ENCODE data around the gene EPYC.
"Not testable (repeated sequence)": the region's sequence is repeated elsewhere in the genome, so short reads cannot be mapped to it uniquely, and the experiment has no call there.

Gene EPYC

DNA sequence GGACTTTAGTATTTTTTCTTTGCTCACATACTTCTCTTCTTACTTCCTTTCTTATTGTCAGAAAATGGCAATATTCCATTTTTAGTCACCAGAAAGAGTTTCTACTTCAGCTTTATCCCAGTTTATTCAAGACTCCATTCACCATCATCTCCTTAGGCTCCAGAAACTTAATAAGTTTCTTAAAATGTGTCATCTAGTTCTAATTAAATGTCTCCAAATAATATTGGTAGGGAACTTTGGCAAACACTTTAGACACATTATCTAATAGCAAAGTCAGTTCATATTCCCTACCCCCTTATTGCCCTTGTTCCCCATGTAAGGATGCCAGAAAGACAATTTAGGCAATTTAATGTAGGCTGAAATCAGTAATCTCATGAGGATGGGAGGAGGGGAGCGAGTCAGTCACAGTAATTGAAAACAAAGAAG lies 15.1 kb downstream of the EPYC start:
- no peak for DNase-seq

DNA sequence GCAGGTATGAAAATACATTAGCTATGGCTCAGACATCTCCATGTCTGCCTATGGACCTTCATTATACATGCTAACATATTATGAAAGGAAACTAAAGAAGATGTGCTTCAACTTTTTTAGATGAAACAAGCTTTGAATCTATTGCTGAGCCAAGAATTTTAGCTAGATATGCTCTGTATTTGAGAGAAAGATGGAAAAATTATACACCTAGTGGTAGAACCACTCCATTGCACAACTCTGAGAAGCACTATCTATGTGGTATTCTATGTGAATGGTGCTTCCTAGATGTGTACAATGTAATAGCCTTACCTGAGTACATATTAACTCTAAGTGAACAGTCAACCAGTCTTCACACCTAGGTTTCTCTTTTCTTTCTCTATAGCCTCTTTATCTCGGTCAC lies 17.3 kb downstream of the EPYC start:
- no peak for DNase-seq

DNA sequence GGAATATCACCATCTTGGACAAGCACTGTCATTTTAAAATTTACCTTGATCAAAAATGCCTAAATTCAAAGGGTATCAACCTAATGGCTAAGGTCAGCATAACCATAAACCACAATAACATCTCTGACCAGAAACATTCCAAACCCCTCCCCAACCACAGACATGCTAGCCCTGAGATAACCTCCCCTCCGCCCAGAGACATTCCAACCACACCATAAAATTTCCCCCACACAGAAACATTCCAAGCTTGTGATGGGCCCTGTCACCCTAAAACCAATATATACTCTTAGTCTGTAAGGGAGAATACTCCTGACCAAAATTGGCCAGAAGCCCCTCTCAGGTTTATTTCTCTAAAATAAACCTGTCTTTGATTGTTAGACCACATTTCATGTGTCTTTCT lies 17.7 kb downstream of the EPYC start:
- DNase-seq, result no peak

DNA sequence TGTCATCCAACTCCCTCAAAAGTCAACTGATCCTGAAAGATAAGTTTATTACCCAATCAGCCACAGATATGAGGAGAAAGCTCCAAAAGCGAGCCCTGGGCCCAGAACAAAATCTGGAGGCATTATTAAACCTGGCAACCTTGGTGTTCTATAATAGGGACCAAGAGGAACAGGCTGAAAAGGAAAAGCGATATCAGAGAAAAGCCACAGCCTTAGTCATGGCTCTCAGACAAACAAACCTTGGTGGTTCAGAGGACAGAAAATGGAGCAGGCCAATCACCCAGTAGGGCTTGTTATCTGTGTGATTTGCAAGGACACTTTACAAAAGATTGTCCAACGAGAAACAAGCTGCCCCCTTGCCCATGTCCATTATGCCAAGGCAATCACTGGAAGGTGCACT lies 19.4 kb downstream of the EPYC start:
- DNase-seq, result not testable (repeated sequence)

DNA sequence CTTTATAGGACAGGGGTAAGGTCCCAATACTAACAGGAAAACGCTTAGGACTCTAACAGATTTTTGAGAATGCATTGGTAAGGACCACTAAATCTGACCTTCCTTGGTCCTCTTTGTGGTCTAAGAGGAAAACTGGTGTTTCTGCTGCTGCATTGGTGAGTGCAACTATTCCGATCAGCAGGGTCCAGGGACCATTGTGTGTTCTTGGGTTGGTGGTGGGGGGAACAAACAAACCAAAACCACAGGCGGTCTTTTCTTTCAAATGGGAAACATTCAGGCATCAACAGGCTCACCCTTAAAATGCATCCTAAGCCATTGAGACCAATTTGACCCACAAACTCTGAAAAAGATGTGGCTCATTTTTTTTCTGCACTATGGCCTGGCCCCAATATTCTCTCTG lies 20.7 kb downstream of the EPYC start:
- DNase-seq, result no peak

DNA sequence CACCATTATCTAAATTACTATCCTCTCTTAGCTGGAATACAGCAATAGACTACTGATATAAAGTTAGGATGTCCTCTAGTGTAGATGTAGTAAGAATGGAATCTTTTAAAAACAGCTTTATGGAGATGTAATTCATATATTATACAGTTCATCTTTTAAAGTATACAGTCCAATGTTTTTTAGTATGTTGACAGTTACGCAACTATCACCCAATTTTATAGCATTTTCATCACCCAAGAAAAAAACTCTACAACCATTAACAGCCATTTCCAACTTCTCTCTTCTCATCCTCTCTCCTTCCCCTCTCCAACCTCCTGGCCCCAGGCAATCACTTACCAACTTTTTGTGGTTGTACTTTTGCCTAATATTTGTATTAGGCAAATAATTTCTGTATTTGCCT lies 22.6 kb downstream of the EPYC start:
- no peak for DNase-seq

DNA sequence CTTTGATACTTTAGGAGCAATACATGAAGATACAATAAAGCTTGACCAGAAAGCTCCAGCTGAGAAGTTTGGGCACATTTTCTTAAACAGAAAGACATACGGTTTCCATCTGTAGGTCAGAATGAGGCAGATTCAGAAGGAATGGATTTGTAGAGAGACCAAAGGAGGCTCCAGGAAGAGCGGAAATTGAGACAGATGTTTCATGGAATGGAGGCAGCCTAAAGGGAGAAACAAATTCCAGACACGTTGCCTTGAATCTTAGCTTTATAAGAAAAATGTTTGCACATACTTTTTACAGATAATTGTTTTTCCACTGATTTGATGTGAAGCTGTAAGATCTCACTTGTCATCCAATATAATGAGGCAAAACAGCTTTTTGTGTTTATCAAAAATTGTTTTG lies 24.8 kb downstream of the EPYC start:
- DNase-seq, result no peak

DNA sequence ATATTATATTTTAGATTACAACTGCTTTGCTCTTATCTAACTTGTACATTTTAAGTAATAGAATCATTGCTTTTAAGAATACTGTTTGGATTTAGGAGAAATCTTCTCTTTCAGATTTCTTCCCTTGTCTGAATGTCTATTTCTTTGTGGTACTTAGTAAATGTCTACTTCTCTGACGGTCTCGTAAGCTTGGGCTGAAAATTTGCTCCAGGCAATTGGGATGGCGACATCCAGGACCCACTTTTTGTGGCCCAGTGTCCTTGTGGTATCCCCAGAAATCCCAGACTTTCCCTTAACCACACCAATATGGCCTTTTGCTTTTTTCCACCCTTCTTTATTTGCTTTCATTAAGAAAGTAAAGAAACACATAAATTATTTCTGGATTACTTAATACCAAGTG lies 25.8 kb downstream of the EPYC start:
- DNase-seq, result no peak

DNA sequence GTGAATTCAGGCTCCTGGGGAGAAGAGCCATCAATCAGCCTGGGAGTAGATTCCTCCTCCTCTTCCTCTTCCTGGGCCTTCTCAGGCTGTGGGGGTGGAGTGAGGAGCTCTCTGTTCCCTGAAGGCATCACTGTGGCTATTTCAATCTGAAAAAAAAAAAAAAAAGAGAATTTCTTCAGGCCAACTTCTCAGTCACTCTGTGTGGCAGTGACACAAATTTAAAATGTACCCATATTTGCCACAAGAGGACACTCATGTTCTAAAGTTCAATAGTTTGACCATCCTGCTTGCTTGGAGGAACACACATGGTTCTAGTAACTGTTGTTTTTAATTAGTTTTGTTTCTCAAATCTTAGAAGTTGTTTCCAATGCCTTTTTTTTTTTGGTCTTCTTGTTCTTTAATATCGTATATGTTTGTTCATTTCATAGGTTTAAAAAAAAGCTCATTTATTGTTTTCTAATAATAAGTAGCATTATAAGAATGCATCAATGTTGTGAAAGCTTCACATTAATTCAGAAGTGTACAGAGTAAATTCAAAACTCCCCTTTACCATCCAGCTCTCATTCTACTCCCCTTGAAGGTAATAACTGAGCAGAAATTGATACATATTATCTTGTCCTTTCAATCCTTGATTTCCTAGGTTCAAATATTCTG lies 26.5 kb downstream of the EPYC start:
- no peak for DNase-seq

DNA sequence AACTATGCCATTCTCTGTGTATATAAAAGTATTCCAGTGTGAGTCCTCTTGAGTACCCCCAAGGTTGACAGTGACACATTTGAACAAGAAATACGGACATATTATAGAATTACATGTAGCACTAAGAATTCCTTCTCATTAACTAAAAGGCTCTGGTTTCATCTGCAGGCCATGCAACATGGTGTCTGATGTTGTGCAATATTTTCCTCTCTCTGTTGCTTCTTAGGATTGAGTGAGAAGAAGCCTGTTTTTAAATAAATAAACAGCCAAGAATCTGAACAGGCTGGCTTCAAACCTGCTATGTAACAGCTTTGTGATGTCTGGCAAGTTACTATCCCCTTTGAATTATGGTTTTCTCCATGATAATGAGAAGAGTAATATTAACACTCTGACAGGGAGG lies 27.5 kb downstream of the EPYC start:
- DNase-seq, result no peak

DNA sequence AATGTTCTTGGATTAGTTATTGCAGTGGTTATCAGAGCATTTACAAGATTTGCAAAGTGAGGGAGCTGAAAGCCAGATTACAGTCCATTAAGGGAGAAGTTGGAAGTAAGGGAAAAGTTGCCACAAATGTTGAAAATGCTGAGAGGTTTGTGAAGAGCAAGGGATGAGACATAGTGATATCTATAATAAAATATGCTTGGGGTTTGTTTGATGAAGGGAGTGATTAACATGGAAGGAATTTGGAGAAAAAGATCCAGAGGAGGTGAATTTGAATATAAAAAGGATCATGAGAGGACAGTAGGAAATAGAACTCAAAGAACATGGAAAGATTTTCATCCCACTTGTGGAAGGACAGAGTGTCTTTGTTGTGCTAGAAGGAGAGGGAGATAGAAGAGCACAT lies 30.5 kb downstream of the EPYC start:
- DNase-seq, result no peak

DNA sequence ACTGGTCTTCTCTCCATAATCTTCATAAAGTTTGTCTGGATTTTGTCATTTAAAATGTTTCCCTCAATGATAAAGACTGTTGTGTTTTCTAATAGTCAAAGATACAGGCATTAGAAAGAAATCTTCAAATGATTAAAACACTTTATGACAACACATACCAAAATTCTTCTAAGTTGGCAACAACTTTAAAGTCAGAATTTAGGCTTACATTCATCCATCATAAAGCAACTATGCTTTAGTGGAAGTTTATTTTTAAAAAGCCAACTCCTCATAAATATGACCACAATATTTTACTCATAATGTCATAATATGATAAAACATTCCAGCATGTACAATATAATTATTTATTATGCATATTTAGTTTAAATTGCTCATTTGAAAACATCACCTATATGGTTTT lies 32.5 kb downstream of the EPYC start:
- DNase-seq, result no peak

DNA sequence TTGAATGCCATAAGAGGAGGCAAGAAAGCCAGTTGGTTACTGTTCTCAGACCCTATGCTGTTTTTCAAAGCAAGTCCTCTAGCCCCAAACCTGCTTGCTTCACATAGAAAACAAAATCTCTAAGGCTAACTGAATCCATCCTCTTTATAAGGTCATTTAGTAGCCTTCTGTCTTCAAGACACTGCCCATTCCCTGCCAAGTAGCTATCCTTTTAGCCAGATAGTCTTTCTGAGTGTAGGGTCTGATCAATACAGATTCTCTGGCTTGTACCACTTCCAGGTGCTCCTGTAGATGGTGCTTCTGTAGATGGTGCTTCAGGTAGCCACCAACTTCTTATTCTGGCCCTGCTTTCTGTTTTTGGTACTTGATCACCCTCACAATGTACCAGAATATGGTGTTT lies 33.9 kb downstream of the EPYC start:
- no peak for DNase-seq

DNA sequence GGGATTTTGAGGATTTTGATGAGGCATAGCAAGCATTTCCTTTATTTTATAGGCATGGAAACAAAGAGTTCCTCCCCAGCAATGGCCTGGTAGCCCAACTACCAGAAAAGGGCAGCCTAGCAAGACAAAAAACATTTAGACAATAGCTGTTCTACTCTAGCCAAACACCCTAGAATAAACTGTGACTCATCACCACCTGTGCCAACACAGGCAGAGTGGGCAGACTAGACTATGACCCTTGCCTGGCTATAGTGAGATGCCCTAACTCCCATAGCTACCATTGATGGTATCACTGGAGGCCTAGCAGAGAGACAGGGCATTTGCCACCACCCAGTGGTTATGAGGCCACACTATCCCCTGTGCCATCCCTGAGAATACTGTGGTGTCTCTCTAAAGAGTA lies 34.3 kb downstream of the EPYC start:
- DNase-seq, result no peak

DNA sequence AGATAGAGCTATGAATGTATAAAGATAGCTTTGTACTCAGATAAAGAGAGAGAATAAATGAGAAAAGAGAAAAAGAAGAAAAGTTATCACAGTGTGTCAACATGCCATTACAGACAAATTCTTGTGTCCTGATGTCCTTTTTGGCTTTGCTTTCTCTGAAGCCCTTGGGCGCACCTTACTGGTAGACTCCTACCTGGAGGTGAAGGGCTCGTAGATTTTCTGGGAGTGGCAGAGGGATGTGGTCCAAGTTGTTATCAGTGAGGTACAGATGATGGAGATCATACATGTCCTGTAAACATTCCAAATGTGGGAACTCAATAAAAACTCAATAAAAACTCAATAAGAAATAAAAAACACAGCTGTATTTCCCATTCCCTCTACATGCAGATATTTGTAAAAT lies 34.9 kb downstream of the EPYC start:
- DNase-seq, result no peak

DNA sequence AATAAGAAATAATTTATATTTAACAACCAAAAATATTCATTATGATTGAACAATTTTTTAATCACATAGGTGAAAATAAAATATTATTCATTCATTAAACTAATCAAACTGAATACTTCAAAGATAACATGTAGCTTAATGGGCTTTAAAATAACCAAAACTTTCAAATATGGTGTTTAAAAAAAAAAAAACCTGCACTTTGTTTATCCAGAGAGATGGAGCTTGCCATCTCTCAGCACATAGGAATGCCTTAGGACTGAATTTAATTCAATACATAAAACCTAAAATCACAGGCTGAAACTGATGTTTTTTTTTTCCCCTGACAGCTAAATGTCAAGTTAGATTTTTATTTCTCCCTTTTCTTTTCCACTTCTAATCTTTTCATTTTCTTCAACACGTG lies 35.4 kb downstream of the EPYC start:
- DNase-seq, result no peak

DNA sequence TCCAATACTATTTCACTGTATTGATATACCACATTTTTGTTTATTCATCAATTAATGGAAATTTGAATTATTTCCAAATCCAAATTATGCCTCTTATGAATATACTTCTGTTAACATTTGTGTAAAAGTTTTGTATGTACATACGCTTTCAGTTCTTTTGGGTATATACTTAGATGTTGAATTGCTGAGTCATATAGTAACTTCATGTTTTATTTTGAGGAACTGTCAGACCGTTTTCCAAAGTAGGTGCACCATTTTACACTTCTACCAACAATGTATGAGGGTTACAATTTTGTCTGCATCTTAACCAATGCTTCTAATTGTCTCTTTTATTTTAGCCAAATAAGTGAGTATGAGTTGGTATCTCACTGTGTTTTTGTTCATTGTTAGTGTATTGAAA lies 39.6 kb downstream of the EPYC start:
- DNase-seq, result no peak

DNA sequence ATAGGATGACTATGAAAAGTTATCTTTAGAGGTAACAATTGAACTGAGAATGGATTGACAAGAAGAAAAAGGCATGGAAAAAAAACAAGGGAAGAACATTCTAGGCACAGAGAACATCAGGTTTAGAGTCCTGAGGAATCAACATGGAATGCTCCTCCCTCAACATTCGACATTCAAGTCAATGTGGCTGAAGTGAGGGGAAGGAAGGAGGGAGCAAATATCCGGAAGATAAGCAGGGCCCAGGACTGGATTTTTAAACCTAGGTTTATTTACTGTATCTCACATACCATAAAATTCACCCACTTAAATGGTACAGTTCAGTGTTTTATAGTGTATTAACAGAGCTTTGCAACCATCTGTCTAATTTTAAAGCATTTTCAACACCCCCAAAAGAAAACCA lies 40.2 kb downstream of the EPYC start:
- DNase-seq, result no peak

DNA sequence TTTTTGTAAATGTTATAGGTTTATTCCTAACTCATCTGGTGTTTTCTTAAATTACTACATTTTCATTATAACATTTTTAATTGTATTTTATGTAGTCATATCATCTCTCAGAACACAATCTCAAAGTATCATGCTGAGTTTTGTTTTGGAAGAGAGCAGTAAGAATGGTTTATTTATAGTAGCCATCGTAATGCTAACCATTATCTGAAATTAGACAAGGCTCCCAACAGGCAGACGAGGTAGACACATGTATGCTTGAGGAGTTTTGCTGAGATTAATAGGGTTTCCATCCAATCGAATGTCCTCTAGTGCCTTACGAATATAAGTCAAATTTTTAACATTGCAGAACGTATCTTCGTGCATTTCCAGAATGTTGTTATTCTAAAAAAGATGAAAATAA lies 40.8 kb downstream of the EPYC start:
- no peak for DNase-seq

DNA sequence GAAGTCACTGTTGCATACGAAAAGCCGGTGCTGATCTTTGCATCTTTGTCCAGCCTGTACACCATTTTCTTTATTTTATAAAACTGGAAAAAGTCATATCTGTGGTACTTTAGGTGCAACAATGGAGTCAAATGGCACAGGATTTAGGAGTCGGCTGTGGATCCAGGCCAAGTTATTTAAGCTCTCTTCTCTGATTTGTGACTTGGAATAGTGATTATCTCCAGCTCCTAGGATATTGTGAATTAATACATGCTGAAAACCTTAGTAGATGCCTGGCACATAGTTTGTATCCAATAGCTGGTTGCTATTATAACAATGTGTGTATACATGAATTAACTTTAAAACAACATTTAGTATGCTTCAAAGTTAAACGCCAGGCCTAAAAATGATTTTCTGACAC lies 43.6 kb downstream of the EPYC start:
- DNase-seq, result no peak

DNA sequence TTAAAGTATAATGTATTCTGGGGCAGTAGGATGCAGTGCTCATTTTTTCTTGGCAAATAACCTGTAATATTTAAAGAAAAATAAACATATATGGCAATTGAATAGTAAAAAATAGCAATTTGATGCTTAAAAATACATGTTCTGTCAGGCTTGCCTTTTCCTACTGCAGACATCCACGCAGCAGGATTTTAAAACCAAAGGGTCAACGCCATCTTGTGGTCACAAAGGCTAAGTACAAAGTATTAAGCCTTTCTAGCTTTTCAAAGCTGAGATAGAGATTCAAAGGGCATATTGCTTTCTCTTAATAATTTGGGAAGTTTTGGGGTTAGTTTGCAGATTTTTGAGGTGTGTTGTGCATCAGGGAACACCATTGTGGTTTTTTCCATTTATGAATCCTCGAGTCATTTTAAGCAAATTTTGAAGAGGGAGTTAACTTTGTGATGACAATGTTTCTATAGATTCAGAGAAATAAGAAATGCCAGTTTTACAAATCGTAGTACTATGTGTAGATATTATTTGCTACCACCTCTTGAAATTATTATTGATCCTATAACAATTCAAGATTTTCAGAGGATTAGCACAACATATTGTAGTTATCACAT lies 45.1 kb downstream of the EPYC start:
- DNase-seq, result no peak

DNA sequence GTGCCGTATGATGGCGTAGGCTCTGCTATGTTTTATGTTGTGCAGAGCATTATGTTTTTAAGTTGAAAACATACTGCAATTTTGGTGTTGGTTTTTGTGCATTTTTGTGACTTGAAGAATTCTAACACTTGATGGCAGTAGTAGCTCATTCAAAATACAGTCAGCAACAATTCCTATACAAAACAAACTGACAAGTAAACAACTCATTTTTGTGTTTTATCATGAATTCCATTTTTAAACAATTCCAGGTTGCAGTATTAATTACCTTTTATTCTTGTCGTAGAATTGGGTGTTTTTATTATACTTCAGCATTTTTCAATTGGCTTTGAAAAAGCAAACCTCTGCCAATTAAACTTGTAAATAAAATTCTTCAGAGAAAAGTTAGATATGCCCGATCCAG lies 45.7 kb downstream of the EPYC start:
- DNase-seq, result no peak

DNA sequence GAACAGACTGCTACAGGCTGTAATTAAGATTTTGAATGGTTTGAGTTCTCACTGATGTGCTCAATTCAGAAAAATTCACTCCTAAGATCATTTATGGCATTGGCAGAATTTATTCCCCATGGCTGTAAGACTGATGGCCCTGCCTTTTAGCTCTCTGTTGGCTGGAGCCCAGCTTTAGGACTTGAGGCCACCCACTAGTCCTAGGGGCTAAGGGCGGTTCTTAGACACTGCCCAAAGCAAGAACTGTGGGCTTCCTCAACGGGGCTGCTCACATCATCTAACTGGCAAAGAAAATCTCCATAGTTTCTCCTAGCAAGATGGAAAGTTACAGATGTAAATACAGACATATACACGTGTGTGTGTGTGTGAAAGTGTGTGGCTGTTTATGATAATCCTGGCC lies 46.4 kb downstream of the EPYC start:
- no peak for DNase-seq

DNA sequence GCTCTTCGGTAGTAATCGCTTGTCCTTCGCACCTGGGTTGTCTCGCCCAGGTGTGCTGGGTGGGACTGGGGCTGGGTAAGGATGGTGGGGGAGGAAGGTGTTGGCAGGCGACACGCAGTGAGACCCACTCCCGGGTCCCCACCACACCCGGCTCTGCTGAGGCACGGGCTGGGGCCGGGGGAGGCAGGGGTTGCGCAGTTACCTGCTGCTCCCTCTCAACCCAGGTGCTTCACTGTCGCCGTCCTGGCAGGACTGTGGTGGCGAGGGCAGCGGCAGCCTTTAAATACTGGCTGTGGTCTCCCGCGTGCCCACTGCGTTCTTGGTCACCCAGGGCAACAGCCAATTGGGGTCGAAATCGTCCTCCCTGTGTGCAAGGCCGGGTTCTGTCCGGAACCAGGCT lies 49.9 kb downstream of the EPYC start, which contains the start of gene CCER1:
CCER1 (minus strand) TSS at position 256 of the 400 bp plus-strand sequence. CDS start 434 bp downstream, outside the sequence.
- DNase-seq, result no peak

DNA sequence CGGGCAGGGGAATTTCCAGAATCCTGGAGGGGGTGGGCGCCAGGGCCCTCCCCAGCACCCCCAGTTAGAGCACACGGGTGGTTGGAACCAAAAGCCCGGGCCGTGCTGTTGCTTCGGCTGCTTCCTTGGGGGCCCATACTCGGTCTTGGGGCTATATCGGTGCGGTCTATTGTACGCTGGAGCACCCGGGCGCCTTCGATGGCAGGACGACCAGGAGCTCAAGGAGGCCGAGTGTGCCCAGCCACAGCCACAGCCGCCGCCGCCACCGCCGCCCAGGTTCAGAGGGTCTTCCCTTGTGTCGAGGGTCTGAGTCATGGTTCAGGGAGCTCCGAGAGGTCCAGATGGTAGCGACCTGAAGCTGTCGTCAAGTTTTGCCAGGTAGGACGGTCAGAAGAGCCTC lies 50.3 kb downstream of the EPYC start:
- DNase-seq, result no peak
